Right lung (tissue), 5 donors: ENCODE results near the gene PREX1. TPM values are rescaled to one million over a fixed set of nuclear protein-coding genes. Genes with fewer than 3 reads are reported as not detected.

Experiments used
- DNase-seq, 2 donors: peaks; one replicate each; pipeline ENCODE4 v3.0.0-alpha.2; 2013
- polyA plus RNA-seq, 5 donors: library from polyadenylated mRNA; unstranded; fragments of 120-200 nt; gene quantifications; one replicate each; pipeline versions ENCODE4 v1.2.1 to v1.2.3, GENCODE V29; 2013; ENCODE audit warnings: inconsistent platforms in 1 of 5, low replicate concordance in 1 of 5; ENCODE audit not compliant: insufficient read length in 5 of 5, insufficient read depth in 1 of 5

The PREX1 gene
- polyA plus RNA-seq, 5 donors: 17.8 to 29.9 (median 19.7) TPM

DNA sequence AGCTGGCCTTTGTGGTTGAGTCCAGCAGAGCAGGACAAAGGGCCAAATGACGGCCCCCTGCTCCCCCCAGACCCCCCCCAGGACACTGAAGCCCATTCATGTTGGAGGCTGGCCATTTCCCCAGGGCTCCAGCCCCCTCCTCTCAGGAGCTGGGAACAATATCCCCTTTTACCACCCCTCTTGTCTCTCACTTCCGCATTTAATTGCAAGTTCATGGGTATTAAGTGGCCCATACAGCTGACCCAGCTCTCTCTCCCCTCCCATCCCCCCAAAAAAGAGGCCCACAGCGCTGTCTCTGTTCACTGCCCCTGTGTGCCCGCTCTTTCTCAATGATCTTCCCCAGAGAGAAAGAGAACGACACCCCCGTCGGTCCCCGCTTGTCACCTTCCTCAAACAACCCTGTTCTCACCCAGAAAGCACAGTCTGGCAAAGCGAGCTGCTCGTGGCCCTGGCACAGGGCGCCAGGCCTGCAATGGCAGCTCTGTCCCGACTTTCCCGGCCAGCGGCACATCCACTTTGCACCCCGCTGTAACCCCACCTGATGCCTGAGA, 30.4 kb downstream of the PREX1 start:
- no peak for DNase-seq

DNA sequence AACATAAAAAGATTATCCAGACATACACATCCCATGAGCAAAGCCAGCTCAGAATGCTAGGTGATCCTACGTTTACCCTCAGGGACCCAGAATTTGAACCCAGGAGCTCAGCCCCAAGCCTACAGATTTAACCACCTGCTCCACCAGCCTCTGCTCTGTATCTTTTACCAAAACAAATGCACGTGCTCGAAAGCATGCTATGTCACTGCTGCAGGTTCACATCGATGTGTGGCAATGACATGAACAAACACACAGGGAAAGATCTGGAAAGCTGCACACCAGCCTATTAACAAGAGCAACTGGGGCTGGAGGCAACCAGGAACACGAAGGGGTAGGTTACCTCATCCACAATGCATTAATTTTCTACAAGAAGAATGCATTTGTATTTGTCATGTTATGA, 32.1 kb downstream of the PREX1 start:
- DNase-seq: no peak

GRCh38 chr20:48794816-48795457, 32.9 kb downstream of the PREX1 start:
- DNase-seq: no peak

DNA sequence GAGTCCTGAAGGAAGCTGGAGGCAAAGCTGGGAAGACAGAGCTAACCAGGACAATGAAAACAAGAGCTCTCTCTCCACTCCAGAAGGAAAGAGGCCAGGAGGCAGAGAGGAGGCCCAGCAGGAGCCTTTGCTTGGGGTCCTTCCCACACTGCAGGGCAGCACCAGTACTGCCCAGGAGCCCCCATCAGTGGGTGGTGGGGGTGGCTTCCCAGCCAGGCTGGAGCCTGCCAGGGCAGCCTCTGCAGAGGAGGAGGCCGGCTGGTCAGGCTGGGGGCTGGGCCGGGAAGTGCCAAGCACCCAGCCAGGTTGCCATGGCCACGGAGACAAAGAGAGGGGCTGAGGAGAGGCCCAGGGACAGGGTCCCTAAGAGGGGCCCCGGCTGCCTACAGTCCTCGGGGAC, 33.4 kb downstream of the PREX1 start:
- DNase-seq: no peak

DNA sequence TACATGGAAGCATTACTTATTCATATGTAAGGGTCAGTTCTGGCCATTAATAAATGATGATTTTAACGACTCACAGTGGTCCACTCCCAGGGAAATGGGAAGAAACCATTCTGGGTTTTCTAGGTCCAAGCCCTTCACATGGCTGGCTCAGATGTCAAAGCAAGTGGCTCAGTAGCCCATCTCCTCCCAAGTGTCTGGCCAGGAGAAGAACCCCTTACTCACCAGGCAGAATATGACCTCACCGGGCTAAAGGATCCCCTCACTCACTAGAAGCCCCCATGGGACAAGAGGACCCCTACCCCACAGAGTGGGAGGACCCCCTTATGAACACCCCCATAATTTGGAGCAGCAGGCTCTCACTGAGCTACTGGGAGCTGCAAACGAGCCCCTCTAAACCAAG, 34.0 kb downstream of the PREX1 start:
- no peak for DNase-seq

DNA sequence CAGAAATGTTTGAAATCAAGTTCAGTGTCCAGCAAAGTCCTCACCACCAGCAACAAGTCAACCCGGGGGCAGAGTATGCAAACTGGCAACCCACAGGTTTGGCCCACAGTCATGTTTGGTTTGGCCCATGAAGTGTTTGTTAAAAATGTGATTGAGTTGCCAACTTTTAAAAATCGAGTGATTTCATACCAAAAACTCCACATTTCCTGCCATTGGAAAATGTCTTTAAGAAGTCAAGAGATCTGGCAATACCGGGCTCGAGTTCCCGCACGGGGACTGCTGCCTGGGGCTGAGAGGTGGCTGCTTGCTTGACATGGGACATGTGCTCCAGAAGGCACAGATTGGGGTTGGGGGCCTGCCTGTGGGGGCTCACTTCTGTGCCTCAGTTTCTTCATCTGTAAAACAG, 36.1 kb downstream of the PREX1 start:
- no peak for DNase-seq

GRCh38 chr20:48791014-48791413, 36.8 kb downstream of the PREX1 start:
- no peak for DNase-seq

DNA sequence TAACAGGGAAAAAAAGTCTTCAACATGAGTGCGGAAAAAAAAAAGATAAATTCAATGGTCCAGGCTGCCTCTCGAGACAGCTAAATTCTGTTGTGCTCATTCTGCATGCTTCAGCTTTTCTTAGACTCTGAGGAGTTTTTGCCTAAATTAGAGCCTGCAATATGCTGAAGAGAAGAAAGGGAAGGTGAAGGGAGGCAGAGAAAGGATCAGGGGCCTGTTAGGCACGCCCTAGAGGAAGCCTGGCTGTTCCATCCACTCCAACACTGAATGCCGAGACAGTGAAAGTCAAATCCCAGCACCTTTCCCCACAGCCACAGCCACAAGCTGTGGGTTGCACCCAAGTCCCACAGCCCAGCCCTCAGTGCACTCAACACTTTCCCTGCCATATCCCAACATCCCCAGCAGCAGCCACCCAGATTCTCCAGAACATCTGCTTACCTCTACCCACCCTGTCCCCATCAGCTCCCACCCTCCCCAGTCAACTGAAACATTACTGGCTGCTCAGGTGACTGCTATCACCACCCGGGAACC, 37.3 kb downstream of the PREX1 start:
- no peak for DNase-seq

DNA sequence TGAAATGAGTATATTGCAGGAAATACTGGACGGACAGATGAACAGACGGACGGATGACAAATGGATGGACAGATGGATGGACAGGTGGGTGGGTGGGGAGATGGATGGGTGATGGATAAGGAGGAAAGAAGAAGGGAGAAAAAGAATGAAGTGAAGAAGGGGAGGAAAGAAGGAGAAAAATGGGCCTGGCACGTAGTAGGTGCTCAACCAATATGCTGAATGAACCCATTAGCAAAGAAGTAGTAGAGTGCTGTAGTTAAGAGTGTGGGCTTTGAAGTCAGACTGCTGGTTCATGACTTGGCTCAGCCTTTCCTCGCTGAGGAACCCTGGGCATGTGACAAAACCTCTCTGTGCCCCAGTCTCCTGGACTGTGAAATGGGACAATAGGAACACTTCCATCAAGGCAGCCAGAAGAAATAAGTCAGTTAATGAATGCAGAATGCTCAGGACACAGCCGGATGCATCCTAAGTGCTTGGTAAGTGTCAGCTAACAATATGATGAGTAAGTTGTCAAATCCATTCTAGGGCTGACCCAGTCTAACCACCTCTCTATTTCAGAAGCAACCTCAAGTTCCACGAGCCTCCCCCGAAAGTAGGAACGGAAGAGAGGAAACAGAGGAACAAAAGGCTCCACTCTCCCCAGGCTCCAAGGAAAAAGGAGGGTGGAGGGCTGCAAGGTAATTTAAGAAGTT, 37.9 kb downstream of the PREX1 start:
- DNase-seq: no peak

DNA sequence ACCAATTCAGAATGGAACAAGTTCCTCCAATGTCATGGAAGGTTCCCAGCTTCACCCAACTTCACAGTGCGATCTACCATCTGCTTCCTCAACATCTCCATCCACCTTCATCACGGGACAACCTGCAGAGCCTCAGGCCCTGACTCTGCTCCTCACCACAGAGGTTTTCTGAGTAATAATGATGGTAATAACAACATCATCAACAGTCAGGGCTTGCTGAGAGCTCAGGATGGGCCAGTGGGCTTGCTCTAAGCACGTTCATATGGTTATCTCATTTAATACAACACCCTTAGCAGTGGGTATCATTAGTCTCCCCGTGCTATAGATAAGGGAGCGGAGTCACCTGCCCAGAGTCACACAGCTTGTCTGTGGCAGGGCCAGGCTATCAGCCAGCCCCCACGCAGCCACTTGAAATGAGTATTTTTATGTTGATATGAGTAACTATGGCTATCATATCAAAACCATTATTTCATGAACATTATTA, 38.6 kb downstream of the PREX1 start:
- DNase-seq: no peak

DNA sequence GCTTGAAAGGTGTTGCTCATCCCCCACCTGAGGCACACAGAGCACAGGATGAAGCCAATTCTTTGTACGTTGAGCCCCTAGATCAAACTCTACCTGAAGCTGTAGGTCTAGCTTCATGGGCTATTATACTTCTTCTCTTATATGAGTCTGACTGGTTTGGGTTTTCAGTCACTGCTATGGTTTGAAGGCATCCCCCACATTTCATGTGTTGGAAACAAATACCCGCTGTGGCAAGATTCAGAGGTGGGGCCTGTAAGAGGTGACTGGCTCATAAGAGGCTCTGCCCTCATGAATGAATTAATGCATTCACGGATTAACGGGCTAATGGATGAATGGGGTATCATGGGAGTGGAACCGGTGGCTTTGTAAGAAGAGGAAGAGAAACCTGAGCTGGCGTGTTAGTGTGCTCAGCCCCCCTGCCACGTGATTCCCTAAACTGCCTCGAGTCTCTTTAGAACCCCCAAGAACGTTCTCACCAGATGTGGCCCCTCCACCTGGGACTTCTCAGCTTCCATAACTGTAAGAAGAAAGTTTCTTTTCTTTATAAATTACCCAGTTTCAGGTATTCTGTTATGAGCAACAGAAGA, 39.2 kb downstream of the PREX1 start:
- no peak for DNase-seq

DNA sequence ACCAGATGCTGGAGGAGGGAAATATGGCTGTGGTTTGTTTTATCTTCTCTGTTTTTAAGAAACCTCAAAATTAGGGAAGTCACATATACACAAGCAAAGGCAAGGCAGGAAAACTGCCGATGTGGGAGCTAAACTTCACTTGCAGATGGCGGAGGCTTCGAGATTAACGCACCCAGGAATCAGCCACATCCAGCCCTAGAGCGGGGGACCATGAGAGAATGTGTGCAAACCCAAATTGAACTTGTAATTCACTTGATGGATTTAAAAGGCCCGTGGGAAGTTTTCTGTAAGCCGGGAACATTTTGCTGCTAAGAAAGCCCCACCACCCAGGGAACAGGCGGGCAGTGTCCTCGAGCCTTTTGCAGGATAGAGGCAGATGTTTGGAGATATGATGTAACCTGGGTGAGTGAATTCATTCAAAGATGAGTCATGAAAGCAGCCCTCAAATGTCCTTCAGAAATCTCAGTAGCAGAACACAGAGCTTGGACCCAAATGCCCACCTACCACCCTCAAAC, 39.9 kb downstream of the PREX1 start:
- no peak for DNase-seq

DNA sequence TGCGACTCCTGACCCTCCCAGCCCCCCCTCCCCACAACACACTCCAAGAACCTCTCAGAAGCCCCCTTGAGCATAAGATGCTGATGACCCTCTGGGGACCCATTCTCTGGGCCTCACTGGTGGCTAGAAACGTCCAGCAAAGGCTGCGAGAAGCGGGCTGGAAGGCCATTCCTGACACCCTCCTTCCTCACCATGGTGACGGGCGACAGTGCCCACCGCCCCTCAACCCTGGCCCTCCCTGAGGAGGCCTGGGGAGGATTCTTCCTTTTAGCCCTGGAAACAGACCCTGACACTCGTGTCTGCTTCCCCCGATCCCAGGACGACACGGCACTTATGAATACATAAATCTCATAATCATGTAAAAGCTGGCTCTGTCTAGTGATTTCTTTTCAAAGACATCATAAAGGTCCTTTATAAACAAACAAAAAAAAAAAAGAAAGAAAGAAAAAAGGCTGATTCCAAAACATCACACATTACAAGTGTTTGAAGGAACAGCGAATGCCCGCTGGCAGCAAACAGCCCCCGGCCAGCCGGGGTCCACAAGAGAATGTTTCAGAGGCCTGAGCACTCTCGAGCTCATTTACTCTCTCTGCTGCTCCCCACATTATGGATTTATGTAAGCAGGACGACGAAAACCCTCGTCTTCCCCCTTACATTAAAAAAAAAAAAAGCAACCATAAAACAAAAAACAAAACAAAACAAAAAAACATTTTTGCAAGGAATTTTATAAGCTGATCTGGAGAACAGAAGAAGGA, 40.7 kb downstream of the PREX1 start:
- DNase-seq: no peak

GRCh38 chr20:48785801-48786200, 42.0 kb downstream of the PREX1 start:
- no peak for DNase-seq

- DNase-seq: no peak
Observed at GRCh38 chr20:48785256-48785655, 42.5 kb downstream of the PREX1 start.

GRCh38 chr20:48784273-48784641, 43.5 kb downstream of the PREX1 start:
- no peak for DNase-seq

GRCh38 chr20:48783533-48784272, 44.1 kb downstream of the PREX1 start:
- DNase-seq: peak; percentile 46 to 60

DNA sequence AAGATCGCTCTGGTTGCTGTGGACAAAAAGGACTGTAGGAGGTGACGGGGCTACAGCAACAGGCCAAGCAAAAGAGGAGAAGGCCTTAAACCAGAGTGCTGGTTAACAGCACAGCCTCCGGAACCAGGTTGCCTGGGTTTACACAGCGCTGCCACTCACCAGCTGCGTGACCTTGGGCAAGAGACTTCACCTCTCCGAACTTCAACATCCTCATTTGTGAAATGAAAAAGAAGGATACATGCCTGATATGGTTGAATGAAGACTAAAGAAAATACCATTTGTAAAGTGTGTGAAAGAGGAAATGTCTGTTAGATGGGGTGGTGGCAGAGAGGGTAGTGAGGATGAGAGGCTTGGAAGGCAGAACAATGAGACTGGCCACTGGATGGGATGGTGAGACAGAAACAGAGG, 44.9 kb downstream of the PREX1 start:
- DNase-seq: no peak

DNA sequence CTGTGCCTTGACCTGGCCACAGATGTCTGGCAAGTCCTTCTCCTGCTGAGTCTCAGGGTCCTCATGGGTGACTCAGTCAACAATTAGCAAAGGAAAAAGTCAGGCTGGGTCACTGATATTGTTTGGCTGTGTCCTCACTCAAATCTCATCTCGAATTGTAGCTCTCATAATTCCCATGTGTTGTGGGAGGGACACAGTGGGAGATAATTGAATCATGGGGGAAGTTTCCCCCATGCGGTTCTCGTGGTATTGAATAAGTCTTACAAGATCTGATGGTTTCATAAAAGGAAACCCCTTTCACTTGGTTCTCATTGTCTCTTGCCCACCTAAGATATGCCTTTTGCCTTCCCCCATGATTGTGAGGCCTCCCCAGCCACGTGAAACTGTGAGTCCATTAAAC, 45.7 kb downstream of the PREX1 start:
- no peak for DNase-seq

DNA sequence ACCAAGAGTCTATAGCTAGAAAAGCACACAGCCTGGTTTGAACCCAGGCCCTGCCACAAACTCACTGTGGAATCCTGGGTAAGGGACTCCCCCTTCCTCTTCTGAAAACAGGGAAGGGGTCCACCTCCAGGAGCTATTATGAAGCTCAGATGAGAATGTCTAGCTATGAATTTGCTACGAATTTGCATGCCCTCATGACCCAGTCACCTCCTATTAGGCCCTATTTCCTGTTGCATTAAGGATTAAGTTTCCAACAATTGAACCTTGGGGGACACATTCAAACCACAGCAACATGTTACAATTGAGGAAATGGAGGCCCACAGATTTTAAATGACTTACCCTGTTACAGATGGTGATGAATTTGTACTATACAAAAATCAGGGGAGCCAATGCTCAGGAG, 46.2 kb downstream of the PREX1 start:
- DNase-seq: no peak

DNA sequence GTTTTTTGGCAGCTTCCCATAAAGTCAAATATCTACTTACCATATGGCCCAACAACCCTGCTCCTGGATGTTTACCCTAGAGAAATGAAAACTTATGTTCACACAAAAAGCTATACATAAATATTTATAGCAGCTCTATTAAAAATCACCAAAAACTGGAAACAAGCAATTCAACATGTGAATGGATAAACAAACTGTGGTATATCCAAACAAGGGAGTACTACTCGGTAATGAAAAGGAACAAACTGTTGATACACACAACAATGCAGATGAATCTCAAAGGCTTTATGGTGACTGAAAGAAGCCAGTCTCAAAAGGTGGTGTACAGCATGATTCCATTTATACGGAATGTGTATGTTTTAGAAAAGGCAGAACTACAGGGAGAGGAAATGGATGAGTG, 48.4 kb downstream of the PREX1 start:
- no peak for DNase-seq
